ENCODE results near the gene CYYR1. TPM values are rescaled to one million over a fixed set of nuclear protein-coding genes. Genes with fewer than 3 reads are reported as not detected.

The CYYR1 gene
- total RNA-seq, 1 experiment from 2014 or later: 13.6 TPM

DNA sequence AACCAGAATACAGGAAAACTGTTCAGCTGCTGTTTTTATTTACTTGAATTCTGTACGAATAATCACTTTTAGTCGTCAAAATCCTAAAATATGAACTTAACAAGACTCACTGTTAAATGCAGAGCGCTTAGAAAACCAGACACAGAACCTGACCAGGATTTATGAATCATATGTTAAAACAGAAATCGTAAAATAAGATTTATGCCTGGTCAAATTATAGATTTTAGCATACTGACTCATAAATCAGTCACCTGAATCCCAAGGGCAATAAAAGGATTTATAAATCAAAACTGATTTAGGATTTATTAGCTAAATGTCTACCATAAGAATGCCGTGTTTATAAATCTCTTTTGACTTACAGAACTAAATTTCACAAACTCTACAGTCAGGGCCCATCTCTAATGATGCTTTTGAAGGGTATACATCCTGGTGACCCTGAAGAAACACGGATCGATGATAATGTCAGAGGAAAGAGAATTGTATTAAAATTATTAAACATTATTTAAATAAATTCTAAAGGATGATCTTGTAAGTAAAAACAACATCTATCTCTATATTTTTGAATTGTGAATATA lies 28.8 kb downstream of the CYYR1 start:
- Histone ChIP-seq H2BK15ac (ENCODE audit: low read depth, low read length) (no peak overlapping the region), H3K56ac (ENCODE audit: insufficient read length, low read depth, low read length) (no peak overlapping the region), H3K4me2 (ENCODE audit: insufficient read depth, insufficient read length, low read length) (no peak overlapping the region), H3K18ac (ENCODE audit: insufficient read length, low read depth, low read length) (no peak overlapping the region), H2AFZ (ENCODE audit: low read length) (no peak overlapping the region), H2AK5ac (ENCODE audit: insufficient read length, low read length) (no peak overlapping the region), H3K14ac (ENCODE audit: insufficient read depth, low read length) (no peak overlapping the region), H3K27ac (ENCODE audit: insufficient read length, low read depth, low read length) (no peak overlapping the region), H4K5ac (ENCODE audit: insufficient read length, low read depth, low read length) (no peak overlapping the region), H4K20me1 (ENCODE audit: control insufficient read depth, insufficient read depth, insufficient read length) (no peaks in the 10 kb centered on the region), H3K4ac (ENCODE audit: low read depth, low read length) (no peak overlapping the region), H3K27me3 (ENCODE audit: insufficient read depth, low read length) (no peaks in the 10 kb centered on the region), H3T11ph (ENCODE audit: low read length) (no peak overlapping the region), H4K91ac (ENCODE audit: insufficient read length, low read depth, low read length) (no peak overlapping the region), H3K79me2 (ENCODE audit: insufficient read depth, low read length) (no peaks in the 10 kb centered on the region), H3K23me2 (ENCODE audit: insufficient read length, low read depth, low read length, poor library complexity, severe bottlenecking) (no peaks in the 10 kb centered on the region), H2BK120ac (ENCODE audit: low read depth, low read length, poor library complexity, severe bottlenecking) (no peak overlapping the region), H2BK20ac (ENCODE audit: low read depth, low read length, poor library complexity, severe bottlenecking) (no peak overlapping the region), H3K23ac (ENCODE audit: insufficient read length, low read depth, low read length) (no peak overlapping the region), H3K79me1 (ENCODE audit: insufficient read depth, low read depth, low read length, poor library complexity, severe bottlenecking) (no peaks in the 10 kb centered on the region), H2BK5ac (ENCODE audit: insufficient read length, low read length) (no peak overlapping the region), H4K8ac (replicated peaks; ENCODE audit: insufficient read length, low read depth, low read length) (no peak overlapping the region), H2BK12ac (ENCODE audit: insufficient read length, low read depth, low read length) (no peak overlapping the region), H3K9ac (ENCODE audit: extremely low read depth, insufficient read length, low read length) (no peak overlapping the region), H3K4me1 (ENCODE audit: insufficient read depth, low read length) (no peaks in the 10 kb centered on the region; the same call in 1 of the 2 replicates), H3K9me3 (ENCODE audit: control insufficient read depth, low read depth, low read length) (no peaks in the 10 kb centered on the region)
- Mint-ChIP-seq H3K9me3 (no peaks in the 10 kb centered on the region), H3K4me3 (no peak overlapping the region), H3K36me3 (ENCODE audit: insufficient read depth in 1 of 3, low read depth in 3 of 3) (peaks cover 2 to 5% (median 3%) of the 10 kb centered on the region in 3 experiments; a peak in 6 of 7 replicates), H3K4me1 (peaks cover 7 to 11% of the 10 kb centered on the region in 2 experiments; a peak in 3 of 4 replicates), H3K27me3 (ENCODE audit: low read depth) (no peaks in the 10 kb centered on the region), H3K27ac (no peak overlapping the region)
- no CpG with 5 or more reads among the region's 7 CpGs for WGBS (ENCODE audit: extremely low coverage, insufficient read length, low lambda C conversion rate)
- DNase-seq: no peak
- TF ChIP-seq, protein P1, sequence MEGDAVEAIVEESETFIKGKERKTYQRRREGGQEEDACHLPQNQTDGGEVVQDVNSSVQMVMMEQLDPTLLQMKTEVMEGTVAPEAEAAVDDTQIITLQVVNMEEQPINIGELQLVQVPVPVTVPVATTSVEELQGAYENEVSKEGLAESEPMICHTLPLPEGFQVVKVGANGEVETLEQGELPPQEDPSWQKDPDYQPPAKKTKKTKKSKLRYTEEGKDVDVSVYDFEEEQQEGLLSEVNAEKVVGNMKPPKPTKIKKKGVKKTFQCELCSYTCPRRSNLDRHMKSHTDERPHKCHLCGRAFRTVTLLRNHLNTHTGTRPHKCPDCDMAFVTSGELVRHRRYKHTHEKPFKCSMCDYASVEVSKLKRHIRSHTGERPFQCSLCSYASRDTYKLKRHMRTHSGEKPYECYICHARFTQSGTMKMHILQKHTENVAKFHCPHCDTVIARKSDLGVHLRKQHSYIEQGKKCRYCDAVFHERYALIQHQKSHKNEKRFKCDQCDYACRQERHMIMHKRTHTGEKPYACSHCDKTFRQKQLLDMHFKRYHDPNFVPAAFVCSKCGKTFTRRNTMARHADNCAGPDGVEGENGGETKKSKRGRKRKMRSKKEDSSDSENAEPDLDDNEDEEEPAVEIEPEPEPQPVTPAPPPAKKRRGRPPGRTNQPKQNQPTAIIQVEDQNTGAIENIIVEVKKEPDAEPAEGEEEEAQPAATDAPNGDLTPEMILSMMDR (conservative IDR thresholded peaks at IDR 0.05): no peak
